Stimulated activated CD8-positive, alpha-beta memory T cell treated with anti-CD3 and anti-CD28 coated beads, Interleukin-2, amount 100 ng/mL, for 1 hour (primary cell): Measurements from ENCODE around the gene AGAP1.

Experiments
- DNase-seq, 2 donors: peaks; one replicate each; pipeline ENCODE4 v3.0.0-alpha.2; 2020; ENCODE audit warnings: low read depth in 2 of 2

The AGAP1 gene

GRCh38 chr2:235493775-235494715, at the start of gene AGAP1:
TSS of gene AGAP1 (plus strand) at chr2:235494043.
- no peak for DNase-seq

DNA sequence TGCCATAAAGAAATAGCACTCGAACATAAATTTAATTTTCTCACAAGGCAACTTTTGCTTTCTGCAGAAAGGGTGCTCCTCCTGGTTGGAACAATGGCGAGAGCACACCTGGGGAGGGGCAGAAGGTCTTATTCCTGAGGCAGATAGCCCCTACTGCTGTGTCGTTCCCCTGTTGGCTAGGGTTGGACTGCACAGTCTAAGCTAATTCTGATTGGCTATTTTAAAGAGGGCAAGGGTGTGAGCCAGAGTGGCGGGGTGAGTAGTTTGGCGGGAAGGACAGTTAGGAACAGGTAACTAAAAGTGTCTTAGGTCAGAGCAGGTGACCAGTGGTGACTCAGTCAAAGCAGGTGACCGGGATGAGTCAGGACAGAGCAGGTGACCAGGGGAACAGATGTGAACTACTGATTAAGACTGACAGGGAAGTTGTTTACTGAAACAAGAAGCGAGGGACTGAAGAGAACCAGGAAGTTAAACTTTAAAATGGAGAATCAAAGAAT, 49.7 kb upstream of the AGAP1 start:
- DNase-seq = no peak

DNA sequence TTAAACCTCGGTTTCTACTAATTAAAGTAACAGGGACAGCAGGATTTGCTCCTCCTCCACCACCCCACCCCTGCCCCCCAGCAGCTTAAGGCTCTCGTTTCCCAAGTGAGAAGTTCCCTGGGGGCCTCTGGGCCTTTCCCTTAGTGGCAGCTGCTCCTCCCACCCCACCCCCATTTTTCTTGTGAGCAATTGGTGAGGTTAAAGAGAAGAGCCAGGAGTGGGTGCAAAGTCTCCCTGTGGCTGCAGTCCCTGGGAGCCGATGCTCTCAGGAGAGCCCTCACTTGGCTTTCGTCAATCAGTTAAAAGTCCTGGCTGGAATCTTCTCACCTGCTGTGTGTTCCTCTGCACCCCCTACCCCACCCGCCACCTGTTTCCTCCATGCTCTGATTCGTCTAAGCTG, 48.7 kb upstream of the AGAP1 start:
- no peak for DNase-seq

- no peak for DNase-seq
These were observed 47.8 kb upstream of the AGAP1 start for GRCh38 chr2:235446082-235446481.

DNA sequence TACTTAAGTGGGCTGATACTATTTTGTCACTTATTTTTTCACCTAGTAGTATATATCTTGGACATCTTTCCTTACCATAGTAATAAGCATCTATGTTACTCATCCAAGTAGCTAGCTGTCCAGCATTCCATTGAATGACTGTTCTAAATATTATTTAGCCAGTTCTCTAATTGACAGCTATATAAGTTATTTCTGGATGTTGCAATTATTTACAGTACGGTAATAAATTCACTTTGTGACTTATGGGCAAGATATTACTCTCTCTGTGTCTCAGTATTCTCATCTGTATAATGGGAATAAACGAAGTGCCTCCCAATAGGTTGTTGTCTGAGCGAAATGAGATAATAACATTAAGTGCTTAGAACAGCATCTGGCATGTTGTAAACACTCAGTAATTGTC, 46.6 kb upstream of the AGAP1 start:
- DNase-seq = no peak

DNA sequence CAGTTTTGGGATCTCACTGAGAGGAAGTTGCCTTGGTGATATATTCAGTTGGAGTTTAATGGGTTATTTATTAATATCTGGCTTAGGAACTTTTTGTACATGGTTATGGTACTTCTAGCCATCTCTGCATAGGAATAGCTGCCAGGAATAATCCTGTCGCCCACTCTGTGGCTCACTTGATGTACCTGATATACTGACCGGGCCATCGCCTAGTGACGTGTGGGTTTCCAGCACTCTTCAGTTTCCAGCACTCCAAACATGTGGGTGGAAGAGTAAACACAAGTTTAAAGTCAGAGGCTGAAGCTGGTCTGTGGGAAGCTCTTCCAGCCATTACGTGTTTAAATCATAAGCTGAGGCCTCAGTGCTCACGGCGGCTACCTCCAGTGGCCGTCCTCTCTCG, 44.3 kb upstream of the AGAP1 start:
- no peak for DNase-seq

DNA sequence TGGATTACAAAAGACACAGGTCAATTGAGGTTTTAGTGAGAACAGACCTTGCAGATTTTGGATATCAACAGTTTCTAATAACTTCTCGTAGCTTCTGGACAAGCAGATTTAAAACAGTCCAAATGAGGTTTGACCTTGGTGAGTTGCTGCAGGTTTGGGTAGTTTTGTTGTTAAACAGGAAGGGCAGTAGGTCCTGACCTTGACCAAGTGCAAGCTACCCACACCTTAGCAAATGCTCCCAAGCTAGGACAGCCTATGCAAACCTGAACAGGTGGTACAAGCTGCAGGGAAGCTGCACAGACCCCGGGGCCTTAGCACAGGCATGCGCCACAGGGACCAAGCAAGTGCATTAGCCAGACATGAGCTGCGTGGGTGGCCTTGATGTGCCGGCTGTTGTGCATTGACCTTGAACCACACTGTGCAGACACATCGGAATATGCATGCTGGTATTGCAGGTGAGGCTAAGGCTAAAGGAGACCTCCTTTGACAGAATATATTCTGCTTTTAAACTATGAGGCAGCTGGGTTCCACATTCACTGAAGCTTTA, 40.2 kb upstream of the AGAP1 start:
- DNase-seq = no peak

GRCh38 chr2:235458839-235459273, 35.0 kb upstream of the AGAP1 start:
- no peak for DNase-seq

- DNase-seq = no peak
These were observed 33.2 kb upstream of the AGAP1 start for GRCh38 chr2:235460548-235461047.

GRCh38 chr2:235461763-235462414, 32.0 kb upstream of the AGAP1 start:
- DNase-seq = no peak

DNA sequence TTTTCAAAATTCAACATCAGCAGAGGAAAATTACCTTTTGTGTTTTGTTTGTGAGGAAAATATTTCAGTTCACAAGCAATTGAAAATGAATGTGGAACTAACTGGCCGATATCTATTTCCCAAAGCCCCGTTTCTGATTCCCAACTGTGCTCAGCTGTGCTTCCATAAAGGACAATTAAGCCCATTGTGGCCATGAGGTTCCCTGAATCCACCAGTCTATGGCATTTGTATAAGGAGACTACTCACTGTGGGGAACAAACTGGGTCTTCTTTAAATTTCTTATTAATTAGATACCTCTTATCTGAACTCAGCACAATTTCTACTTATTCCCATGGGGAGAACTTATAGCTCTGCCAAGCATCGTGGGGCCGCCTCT, 31.4 kb upstream of the AGAP1 start:
- DNase-seq = no peak

GRCh38 chr2:235463893-235464292, 29.9 kb upstream of the AGAP1 start:
- no peak for DNase-seq

- DNase-seq = no peak
These were observed 26.3 kb upstream of the AGAP1 start for GRCh38 chr2:235467588-235467987.

DNA sequence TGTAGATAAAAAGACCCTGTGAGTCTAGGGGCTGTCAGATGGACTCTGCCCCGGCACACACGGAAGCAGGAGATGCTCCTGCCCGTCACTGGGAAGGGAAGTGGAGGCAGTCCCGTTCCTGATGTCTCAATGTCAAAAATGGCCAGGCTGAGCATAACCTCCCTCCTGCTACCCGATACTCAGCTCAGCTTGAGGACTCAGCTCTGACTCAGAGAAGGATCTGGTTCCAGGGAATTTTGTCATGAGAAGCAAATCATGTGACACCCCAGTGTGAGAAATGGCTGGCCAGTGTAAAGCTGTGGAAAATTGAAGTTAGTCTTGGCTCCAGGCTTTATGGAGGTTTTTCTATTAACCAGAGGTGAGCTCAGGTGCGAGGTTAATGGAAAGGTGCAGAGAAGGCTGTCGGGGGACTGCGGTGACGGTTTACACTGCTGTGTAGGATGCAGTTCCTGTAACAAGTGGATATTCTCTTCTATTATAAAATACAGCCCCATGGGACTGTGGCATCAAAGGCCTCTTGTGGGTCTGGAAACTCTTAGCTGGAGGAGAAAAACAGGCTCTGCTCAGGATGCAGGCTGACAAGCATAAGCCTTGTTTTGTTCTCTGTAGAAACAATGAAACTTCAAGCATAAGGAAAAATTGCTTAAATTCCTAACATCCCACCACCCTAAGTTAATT, 24.7 kb upstream of the AGAP1 start:
- no peak for DNase-seq

DNA sequence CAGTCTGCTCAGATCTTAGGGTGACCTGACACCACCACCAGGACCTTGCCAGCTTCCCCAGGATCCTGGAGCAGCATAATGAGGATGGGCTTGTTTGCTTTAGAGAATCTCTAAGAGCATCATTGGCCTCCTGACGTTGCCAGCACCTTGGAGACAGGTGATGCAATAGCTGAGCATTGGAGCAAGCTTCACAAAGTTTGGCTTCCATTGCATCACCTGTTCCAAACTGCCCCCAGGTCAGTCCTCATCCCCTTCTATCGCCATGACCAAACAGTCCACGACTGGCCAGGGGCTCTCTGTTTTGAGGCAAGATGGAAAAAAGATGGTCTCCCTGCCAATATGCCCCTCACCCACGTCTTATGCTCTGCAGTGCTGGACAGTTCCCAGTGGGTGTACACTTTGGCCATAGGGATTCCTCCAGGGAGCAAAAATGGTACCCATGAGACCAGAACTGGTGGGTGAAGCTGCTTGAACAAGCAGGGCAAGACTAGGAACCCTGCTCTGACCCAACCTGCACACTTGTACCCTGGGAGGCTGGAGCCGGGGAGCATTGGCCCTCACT, 22.6 kb upstream of the AGAP1 start:
- DNase-seq = no peak

DNA sequence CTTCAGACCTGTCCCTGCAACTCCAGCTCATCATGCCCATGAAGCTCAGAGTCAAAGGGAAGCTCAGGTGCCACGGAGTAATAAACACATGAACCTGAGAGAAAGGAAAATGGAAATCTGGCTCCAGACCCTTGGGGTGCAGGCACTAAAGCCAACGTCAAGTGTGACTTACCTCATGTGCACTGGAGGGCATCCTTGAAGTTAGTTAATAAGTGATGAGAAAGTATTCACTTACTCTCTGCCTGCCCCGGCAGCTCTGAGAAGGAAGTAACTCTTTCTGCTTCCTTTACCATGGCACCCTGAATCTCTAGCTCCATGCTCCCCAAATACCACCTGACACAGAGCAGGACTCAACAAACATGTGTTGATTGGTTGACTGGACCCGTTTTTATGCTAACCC, 21.4 kb upstream of the AGAP1 start:
- no peak for DNase-seq

GRCh38 chr2:235478609-235479008, 15.2 kb upstream of the AGAP1 start:
- DNase-seq = no peak

- DNase-seq = no peak
These were observed 14.2 kb upstream of the AGAP1 start for GRCh38 chr2:235479604-235480003.

DNA sequence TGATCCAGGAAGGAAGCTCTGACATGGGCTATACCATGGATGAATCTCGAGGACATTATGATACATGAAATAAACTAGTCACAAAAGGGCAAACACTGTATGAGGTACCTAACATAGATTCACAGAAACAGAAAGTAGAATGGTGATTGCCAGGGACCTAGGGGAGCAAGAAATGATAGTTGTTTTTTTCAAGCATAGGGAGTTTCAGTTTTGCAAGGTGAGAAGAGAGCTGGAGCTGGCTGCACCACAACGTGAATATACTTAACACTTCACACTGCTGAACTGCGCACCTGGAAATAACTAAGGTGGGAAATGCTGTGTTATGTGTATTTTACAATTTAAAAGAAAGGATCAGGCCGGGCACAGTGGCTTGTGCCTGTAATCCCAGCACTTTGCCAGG, 13.2 kb upstream of the AGAP1 start:
- DNase-seq = no peak

DNA sequence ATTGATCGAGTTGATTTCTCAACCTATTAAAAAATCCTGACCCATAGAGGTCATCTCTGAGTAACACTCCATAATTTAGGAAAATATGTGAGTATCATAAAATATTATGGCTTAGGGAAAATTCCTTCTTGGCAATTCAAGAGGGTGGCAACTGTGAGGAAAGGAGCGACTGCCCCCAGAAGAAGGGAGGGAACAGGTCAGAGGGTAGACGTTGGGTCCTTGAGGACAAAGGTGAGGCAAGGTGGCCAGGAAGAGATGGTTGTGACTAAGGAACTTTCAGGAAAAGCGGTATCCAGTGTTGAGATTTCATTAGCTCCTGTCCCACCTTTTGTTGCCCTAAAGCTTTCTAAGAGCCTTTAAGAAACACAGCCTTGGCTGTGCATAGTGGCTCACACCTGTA, 10.5 kb upstream of the AGAP1 start:
- no peak for DNase-seq

DNA sequence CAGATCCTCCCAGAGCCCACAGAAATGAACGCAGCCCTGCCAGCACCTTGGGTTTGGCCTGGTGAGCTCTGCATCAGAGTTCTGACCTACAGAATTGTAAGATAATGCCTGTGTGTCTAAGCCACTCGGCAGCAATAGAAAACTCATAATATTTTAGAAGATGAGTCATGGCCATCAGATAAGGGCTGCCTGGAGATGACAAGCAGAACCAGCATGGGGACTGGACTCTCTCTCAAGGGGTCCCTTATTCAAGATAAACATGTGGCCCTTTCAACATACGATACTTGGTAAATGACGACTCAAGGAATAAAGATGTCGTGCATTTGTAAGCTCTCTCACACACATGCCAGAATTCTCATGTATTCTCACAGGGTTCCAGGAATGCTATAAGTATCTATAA, 8.5 kb upstream of the AGAP1 start:
- DNase-seq = no peak

- DNase-seq = no peak
These were observed 7.1 kb upstream of the AGAP1 start for GRCh38 chr2:235486729-235487128.
